HCT116 (cell line): ENCODE measurements around the gene MAU2.

ENCODE experiments used
- EZH2phosphoT487 ChIP-seq: fragments of 200-600 bp; IDR thresholded peaks from 2 replicates; pipeline ENCODE4 v1.6.1; 2018; ENCODE audit warnings: antibody characterized with exemption, borderline replicate concordance
- POLR2A ChIP-seq: IDR thresholded peaks from 2 replicates; pipeline ENCODE4 v1.7.0; 2011; ENCODE audit warnings: borderline replicate concordance; ENCODE audit not compliant: insufficient read depth, insufficient read length; ENCODE audit errors: extremely low read depth
- POLR2AphosphoS5 ChIP-seq: IDR thresholded peaks from 2 replicates; pipeline ENCODE4 v1.6.1; 2011; ENCODE audit warnings: mild to moderate bottlenecking, low read depth, low read length, moderate library complexity
- TCF7L2 ChIP-seq: IDR thresholded peaks from 2 replicates; pipeline ENCODE4 v1.7.0; 2011; ENCODE audit warnings: borderline replicate concordance, inconsistent platforms; ENCODE audit not compliant: insufficient read depth, insufficient read length; ENCODE audit errors: extremely low read depth
- YY1 ChIP-seq: IDR thresholded peaks from 2 replicates; pipeline ENCODE4 v1.6.1; 2011; ENCODE audit warnings: low read length, low read depth, moderate library complexity, mild to moderate bottlenecking; ENCODE audit not compliant: insufficient replicate concordance; ENCODE audit errors: extremely low read depth
- TF ChIP-seq, protein P1 (sequence below), 3 experiments: fragments of 200-600 bp in 1 of 3; sonication (generic) in 1 of 3; IDR thresholded peaks in 2 of 3; conservative IDR thresholded peaks in 1 of 3; 2 replicates each; pipeline ENCODE4 v1.5.1; 2012 to 2017; ENCODE audit warnings: low read depth in 2 of 3, low read length in 2 of 3, antibody characterized with exemption in 1 of 3, borderline replicate concordance in 1 of 3, control low read depth in 1 of 3, mild to moderate bottlenecking in 1 of 3, mixed read lengths in 1 of 3, mixed run types in 1 of 3, moderate library complexity in 1 of 3; ENCODE audit not compliant: insufficient read depth in 1 of 3
- TF ChIP-seq, protein P2 (sequence below): IDR thresholded peaks from 2 replicates; pipeline ENCODE4 v1.6.1; 2012
- TF ChIP-seq, protein P3 (sequence below): IDR thresholded peaks from 2 replicates; pipeline ENCODE4 v1.6.1; 2012
- TF ChIP-seq, protein P4 (sequence below): IDR thresholded peaks from 2 replicates; pipeline ENCODE4 v1.6.1; 2011; ENCODE audit warnings: mild to moderate bottlenecking, low read length, moderate library complexity; ENCODE audit not compliant: insufficient replicate concordance; ENCODE audit errors: extremely low read depth

DNA sequence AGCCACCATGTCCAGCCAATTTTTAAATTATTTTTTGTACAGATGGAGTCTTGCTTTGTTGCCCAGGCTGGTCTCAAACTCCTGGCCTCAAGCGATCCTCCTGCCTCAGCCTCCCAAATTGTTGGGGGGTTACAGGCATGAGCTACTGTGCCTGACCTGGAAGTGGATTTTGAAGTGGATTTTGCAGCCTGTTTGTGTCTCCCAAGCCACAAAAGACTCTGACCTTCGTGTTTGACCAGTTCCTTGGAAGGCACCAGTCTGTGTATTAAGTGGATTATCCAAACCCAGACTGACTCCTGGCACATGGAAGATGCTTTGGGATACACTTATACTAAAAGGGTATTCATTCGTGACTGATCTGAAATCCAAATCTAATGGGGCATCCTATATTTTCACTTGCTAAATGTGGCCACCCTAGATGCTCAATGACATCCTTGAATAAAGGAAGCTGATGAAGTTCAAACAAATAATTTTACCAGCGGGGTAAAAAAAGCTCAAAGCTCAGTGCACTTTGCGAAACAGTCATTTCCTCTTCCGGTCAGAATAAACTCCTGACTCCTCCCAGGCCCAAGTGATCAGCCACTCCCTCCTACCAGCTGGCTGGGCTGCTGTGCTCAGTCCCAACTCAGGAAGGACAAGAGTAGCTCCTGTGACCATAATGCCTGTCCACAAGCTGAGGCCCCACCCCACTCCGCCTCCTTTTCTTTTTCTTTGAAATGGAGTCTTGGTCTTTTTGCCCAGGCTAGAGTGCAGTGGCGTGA lies 52.2 kb downstream of the MAU2 start:
- TF ChIP-seq, protein P1, sequence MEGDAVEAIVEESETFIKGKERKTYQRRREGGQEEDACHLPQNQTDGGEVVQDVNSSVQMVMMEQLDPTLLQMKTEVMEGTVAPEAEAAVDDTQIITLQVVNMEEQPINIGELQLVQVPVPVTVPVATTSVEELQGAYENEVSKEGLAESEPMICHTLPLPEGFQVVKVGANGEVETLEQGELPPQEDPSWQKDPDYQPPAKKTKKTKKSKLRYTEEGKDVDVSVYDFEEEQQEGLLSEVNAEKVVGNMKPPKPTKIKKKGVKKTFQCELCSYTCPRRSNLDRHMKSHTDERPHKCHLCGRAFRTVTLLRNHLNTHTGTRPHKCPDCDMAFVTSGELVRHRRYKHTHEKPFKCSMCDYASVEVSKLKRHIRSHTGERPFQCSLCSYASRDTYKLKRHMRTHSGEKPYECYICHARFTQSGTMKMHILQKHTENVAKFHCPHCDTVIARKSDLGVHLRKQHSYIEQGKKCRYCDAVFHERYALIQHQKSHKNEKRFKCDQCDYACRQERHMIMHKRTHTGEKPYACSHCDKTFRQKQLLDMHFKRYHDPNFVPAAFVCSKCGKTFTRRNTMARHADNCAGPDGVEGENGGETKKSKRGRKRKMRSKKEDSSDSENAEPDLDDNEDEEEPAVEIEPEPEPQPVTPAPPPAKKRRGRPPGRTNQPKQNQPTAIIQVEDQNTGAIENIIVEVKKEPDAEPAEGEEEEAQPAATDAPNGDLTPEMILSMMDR (IDR thresholded peaks at IDR 0.05 in 2 of 3, conservative IDR thresholded peaks at IDR 0.05 in 1 of 3; ENCODE audit: borderline replicate concordance in 1 of 3, insufficient read depth in 1 of 3, low read depth in 2 of 3, low read length in 2 of 3), result no peak
- TF ChIP-seq EZH2phosphoT487 (no peak), YY1 (no peak), POLR2AphosphoS5 (peak; percentile 54), TCF7L2 (no peak), POLR2A (no peak)
- TF ChIP-seq, protein P2, sequence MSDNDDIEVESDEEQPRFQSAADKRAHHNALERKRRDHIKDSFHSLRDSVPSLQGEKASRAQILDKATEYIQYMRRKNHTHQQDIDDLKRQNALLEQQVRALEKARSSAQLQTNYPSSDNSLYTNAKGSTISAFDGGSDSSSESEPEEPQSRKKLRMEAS, result no peak
- TF ChIP-seq, protein P3, sequence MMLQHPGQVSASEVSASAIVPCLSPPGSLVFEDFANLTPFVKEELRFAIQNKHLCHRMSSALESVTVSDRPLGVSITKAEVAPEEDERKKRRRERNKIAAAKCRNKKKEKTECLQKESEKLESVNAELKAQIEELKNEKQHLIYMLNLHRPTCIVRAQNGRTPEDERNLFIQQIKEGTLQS, result no peak
- TF ChIP-seq, protein P4, sequence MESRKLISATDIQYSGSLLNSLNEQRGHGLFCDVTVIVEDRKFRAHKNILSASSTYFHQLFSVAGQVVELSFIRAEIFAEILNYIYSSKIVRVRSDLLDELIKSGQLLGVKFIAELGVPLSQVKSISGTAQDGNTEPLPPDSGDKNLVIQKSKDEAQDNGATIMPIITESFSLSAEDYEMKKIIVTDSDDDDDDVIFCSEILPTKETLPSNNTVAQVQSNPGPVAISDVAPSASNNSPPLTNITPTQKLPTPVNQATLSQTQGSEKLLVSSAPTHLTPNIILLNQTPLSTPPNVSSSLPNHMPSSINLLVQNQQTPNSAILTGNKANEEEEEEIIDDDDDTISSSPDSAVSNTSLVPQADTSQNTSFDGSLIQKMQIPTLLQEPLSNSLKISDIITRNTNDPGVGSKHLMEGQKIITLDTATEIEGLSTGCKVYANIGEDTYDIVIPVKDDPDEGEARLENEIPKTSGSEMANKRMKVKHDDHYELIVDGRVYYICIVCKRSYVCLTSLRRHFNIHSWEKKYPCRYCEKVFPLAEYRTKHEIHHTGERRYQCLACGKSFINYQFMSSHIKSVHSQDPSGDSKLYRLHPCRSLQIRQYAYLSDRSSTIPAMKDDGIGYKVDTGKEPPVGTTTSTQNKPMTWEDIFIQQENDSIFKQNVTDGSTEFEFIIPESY, result no peak
